Measurements from ENCODE around the gene DOK4.

Gene DOK4

DNA sequence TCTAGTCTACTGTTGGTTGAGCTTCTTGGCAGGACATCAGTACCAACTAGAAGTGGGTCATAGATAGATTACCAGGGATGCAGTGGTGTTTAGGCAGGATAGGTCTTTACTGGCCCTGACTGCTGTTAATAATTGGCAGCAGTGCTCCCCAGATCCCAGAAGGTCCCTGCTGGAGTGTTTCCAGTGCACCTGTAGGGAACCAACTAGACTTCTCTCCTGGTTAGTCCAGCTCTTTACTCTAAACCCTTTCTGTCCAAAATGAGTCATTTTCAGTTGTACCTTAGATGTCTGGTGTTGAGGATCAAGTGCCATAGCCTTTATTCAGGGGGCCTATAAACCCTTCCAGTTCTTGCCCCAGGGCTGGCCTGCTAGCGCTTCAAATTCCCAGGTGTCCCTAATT lies 15.1 kb downstream of the DOK4 start:
- DNase-seq (ENCODE audit: extremely low spot score): no peak
- TF ChIP-seq, protein P1, sequence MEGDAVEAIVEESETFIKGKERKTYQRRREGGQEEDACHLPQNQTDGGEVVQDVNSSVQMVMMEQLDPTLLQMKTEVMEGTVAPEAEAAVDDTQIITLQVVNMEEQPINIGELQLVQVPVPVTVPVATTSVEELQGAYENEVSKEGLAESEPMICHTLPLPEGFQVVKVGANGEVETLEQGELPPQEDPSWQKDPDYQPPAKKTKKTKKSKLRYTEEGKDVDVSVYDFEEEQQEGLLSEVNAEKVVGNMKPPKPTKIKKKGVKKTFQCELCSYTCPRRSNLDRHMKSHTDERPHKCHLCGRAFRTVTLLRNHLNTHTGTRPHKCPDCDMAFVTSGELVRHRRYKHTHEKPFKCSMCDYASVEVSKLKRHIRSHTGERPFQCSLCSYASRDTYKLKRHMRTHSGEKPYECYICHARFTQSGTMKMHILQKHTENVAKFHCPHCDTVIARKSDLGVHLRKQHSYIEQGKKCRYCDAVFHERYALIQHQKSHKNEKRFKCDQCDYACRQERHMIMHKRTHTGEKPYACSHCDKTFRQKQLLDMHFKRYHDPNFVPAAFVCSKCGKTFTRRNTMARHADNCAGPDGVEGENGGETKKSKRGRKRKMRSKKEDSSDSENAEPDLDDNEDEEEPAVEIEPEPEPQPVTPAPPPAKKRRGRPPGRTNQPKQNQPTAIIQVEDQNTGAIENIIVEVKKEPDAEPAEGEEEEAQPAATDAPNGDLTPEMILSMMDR (IDR thresholded peaks at IDR 0.05; ENCODE audit: control extremely low read depth, extremely low read depth, low read depth, missing control alignments): no peak
- CTCF ChIA-PET: interaction anchor here (0.8 to 7.9 kb wide), 7 partner anchors 9 to 54 kb away, joined by 3 to 55 read pairs (median 3); partner anchors contain the start of genes CIAPIN1, COQ9 and POLR2C
- POLR2A ChIA-PET: no interaction called here

DNA sequence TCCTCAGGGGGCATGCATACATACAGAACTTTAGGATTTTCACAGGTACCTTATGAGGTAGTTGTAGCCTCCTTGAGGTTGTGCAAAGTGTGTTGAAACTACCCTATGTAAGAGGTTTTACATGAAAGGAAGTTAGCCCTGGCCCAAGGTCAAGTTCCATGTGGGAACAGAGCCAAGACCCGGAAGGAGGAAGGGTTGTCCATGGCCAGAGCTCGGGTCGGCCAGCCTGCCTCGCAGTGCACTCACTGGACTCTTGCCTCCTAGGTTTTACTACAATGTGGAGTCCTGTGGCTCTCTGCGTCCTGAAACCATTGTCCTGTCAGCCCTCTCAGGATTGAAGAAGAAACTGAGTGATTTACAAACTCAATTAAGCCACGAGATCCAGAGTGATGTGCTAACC lies 15.6 kb downstream of the DOK4 start:
- DNase-seq (ENCODE audit: extremely low spot score): no peak
- ChIA-PET CTCF (interaction anchor here (1.2 to 7.9 kb wide), 5 partner anchors 9 to 49 kb away, joined by 3 to 55 read pairs (median 5); partner anchors contain the start of genes CIAPIN1, COQ9 and POLR2C), POLR2A (no interaction called here)
- TF ChIP-seq, protein P1 (IDR thresholded peaks at IDR 0.05; ENCODE audit: control extremely low read depth, extremely low read depth, low read depth, missing control alignments): no peak

DNA sequence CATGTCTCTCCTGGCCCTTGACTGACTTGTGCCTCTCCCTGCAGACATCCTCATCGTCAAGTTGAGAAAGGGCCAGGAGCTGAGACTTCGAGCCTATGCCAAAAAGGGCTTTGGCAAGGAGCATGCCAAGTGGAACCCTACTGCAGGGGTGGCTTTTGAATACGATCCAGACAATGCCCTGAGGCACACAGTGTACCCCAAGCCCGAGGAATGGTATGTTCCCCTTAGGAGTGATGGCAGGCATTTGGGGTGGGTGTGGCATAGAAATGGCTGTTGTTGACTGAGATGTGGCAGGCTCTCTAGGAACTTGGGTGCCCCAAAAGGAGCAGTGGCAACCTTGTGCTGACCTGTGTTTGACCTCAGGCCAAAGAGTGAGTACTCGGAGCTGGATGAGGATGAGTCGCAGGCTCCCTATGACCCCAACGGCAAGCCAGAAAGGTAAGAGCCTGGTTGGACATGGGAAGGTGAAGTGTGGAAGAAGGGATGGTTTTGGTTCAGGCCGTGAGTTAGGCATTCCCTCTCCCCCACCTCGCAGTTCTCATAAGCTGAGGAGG lies 16.3 kb downstream of the DOK4 start:
- no peak for DNase-seq (ENCODE audit: extremely low spot score)
- ChIA-PET CTCF (interaction anchor here (1.3 to 7.9 kb wide), 3 partner anchors 8 to 50 kb away, joined by 3 to 55 read pairs (median 5); partner anchors contain the start of gene POLR2C), POLR2A (no interaction called here)
- TF ChIP-seq, protein P1 (IDR thresholded peaks at IDR 0.05; ENCODE audit: control extremely low read depth, extremely low read depth, low read depth, missing control alignments): no peak

DNA sequence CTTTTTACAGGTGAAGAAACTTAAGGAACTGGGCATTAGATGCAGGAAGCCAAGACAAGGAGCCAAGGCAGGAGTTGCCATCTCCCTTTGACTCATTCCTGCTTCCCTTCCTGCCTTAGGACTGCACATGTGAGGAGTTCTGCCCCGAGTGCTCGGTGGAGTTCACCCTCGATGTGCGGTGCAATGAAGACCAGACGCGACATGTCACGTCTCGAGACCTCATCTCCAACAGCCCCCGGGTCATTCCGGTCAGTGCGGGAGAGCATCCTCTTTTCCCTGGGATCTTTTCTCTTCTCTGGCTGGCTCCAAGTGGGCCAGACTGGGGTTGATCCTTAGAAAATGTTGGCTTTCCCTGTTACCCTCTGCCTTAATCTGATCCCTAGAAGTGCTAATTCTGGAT lies 17.2 kb downstream of the DOK4 start:
- ChIA-PET CTCF (interaction anchor here (1.6 kb wide), 1 partner anchor 10 kb away, joined by 4 read pairs; no protein-coding TSS in a partner anchor), POLR2A (no interaction called here)
- DNase-seq (ENCODE audit: extremely low spot score): no peak
- TF ChIP-seq, protein P1 (IDR thresholded peaks at IDR 0.05; ENCODE audit: control extremely low read depth, extremely low read depth, low read depth, missing control alignments): no peak

DNA sequence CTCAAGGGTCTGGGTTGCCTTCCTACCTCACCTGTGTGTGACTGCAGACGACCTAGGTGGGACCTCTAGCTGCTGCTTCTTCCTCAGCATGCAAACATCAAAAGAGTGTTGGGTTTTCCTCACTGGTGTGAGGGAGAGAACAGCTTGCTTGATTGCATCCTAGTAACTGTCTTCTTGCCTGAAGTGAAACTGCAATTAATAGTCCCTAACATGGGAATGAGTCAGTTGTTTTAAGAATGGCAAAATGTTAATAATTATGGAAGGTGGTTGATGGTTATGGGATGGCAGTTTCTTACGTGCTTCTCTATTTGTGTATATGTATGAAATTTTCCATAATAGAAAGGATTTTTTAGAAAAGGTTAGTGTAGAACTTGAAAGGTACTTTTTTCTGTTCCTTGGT lies 17.9 kb downstream of the DOK4 start:
- ChIA-PET POLR2A (no interaction called here), CTCF (interaction anchor here (1.6 kb wide), 1 partner anchor 9 kb away, joined by 4 read pairs; no protein-coding TSS in a partner anchor)
- DNase-seq (ENCODE audit: extremely low spot score): no peak
- TF ChIP-seq, protein P1 (IDR thresholded peaks at IDR 0.05; ENCODE audit: control extremely low read depth, extremely low read depth, low read depth, missing control alignments): no peak

DNA sequence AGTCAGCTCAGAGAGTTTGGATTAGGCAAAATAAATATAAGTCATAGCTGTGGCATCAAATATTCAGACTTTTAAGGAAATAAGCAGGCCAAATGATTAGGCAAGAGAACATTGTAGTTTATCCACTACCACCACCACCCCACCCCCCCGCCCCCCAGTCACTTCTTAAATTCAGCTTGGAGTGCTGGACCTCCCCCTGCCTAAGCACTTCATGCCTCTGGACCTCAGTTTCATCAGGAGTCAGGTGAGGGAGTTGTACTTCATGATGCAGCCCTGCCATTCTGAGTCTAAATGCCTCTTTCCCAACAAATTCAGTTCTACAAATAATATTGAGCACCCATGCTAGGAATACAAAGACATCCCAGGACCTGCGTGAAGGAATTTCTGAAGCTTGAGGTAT lies 21.8 kb downstream of the DOK4 start:
- ChIA-PET POLR2A (interaction anchor here (1.6 kb wide), 1 partner anchor 17 kb away, joined by 6 read pairs; the partner anchor contains the start of genes CIAPIN1 and COQ9), CTCF (interaction anchor here (0.7 to 1.5 kb wide), 5 partner anchors 10 to 53 kb away, joined by 3 to 4 read pairs (median 3); partner anchors contain the start of genes CIAPIN1 and COQ9)
- TF ChIP-seq, protein P1 (IDR thresholded peaks at IDR 0.05; ENCODE audit: control extremely low read depth, extremely low read depth, low read depth, missing control alignments): no peak
- no peak for DNase-seq (ENCODE audit: extremely low spot score)
